Measurements from ENCODE around the gene PUM2.

DNA sequence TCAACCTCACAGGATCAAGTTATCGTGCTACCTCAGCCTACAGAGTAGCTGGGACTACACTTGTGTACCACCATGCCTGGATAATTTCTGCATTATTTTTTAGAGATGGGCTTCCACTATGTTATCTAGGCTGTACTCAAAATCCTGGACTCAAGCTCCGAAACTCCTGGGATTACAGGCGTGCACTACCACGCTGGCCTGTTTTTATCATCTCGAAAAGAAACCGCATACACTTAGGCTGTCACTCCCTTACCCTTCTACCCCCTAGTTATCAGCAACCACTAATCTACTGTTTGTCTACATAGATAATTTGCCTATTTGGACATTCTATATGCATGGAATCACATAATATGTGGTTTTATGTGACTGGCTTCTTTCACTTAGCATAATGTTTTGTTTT, 8.5 kb upstream of the PUM2 start:
- TF ChIP-seq POLR2A (IDR thresholded peaks at IDR 0.05): no peak
- TF ChIP-seq CTCF (IDR thresholded peaks at IDR 0.05): no peak

Measured in esophagus squamous epithelium (tissue), 4 donors.